GM23338 (cell line): Measurements from ENCODE around the gene E2F6.

Experiments
- CREB1 ChIP-seq: fragments of 250-450 bp; sonication (Bioruptor Pico); IDR thresholded peaks from 2 replicates; pipeline ENCODE4 v1.5.0; 2020; ENCODE audit warnings: low read depth, mild to moderate bottlenecking, moderate library complexity
- EZH2 ChIP-seq: fragments of 200-600 bp; sonication (generic); IDR thresholded peaks from one replicate; pipeline ENCODE4 v1.8.0; 2017; ENCODE audit warnings: antibody characterized with exemption, mild to moderate bottlenecking, low read depth; ENCODE audit not compliant: unreplicated experiment
- EZH2phosphoT487 ChIP-seq: fragments of 200-600 bp; sonication (generic); IDR thresholded peaks from one replicate; pipeline ENCODE4 v1.8.1; 2018; ENCODE audit warnings: antibody characterized with exemption; ENCODE audit not compliant: unreplicated experiment
- JUNB ChIP-seq: IDR thresholded peaks from one replicate; pipeline ENCODE4 v1.6.1; 2016; ENCODE audit warnings: antibody characterized with exemption; ENCODE audit not compliant: unreplicated experiment
- NANOG ChIP-seq: IDR thresholded peaks from 2 replicates; pipeline ENCODE4 v1.6.1; 2016; ENCODE audit warnings: antibody characterized with exemption, borderline replicate concordance
- POLR2AphosphoS5 ChIP-seq: IDR thresholded peaks from 2 replicates; pipeline ENCODE4 v1.6.1; 2016; ENCODE audit warnings: antibody characterized with exemption, low read depth
- STAT1 ChIP-seq: IDR thresholded peaks from one replicate; pipeline ENCODE4 v1.6.1; 2016; ENCODE audit warnings: antibody characterized with exemption; ENCODE audit not compliant: unreplicated experiment
- TF ChIP-seq, protein P1 (sequence below), 2 experiments: fragments of 200-600 bp in 1 of 2; sonication (generic) in 1 of 2; conservative IDR thresholded peaks; 2 replicates each; pipeline versions ENCODE4 v1.5.1 to v1.6.1; 2016 to 2017; ENCODE audit warnings: antibody characterized with exemption in 2 of 2, low read depth in 2 of 2, mild to moderate bottlenecking in 2 of 2, moderate library complexity in 1 of 2
- TF ChIP-seq, protein P2 (sequence below): IDR thresholded peaks from one replicate; pipeline ENCODE4 v1.6.1; 2018; ENCODE audit warnings: antibody characterized with exemption; ENCODE audit not compliant: unreplicated experiment

DNA sequence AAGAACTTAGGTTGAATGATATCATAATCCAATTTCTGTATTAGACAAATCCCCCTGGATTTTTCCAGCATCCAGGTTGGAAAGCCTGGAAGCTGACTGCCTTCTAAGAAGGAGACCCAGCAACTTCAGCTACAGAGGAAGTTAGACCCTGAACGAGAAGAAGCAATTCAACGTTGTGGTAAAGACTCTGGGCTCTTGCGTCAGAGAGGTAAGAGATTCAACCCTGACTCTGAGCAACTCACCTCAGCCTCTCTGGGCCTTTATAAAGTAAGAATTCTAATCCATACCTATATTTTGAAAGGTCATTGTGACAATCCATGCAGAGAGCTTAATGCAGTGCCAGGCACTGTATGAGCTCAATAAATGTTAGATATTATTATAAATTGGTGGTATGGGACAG is 9.7 kb downstream of the E2F6 start:
- no peak for TF ChIP-seq POLR2AphosphoS5
- TF ChIP-seq, protein P1, sequence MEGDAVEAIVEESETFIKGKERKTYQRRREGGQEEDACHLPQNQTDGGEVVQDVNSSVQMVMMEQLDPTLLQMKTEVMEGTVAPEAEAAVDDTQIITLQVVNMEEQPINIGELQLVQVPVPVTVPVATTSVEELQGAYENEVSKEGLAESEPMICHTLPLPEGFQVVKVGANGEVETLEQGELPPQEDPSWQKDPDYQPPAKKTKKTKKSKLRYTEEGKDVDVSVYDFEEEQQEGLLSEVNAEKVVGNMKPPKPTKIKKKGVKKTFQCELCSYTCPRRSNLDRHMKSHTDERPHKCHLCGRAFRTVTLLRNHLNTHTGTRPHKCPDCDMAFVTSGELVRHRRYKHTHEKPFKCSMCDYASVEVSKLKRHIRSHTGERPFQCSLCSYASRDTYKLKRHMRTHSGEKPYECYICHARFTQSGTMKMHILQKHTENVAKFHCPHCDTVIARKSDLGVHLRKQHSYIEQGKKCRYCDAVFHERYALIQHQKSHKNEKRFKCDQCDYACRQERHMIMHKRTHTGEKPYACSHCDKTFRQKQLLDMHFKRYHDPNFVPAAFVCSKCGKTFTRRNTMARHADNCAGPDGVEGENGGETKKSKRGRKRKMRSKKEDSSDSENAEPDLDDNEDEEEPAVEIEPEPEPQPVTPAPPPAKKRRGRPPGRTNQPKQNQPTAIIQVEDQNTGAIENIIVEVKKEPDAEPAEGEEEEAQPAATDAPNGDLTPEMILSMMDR (conservative IDR thresholded peaks at IDR 0.05; ENCODE audit: low read depth in 2 of 2), result no peak
- TF ChIP-seq EZH2, result no peak
- no peak for TF ChIP-seq NANOG
- TF ChIP-seq EZH2phosphoT487, result no peak
- TF ChIP-seq, protein P2, sequence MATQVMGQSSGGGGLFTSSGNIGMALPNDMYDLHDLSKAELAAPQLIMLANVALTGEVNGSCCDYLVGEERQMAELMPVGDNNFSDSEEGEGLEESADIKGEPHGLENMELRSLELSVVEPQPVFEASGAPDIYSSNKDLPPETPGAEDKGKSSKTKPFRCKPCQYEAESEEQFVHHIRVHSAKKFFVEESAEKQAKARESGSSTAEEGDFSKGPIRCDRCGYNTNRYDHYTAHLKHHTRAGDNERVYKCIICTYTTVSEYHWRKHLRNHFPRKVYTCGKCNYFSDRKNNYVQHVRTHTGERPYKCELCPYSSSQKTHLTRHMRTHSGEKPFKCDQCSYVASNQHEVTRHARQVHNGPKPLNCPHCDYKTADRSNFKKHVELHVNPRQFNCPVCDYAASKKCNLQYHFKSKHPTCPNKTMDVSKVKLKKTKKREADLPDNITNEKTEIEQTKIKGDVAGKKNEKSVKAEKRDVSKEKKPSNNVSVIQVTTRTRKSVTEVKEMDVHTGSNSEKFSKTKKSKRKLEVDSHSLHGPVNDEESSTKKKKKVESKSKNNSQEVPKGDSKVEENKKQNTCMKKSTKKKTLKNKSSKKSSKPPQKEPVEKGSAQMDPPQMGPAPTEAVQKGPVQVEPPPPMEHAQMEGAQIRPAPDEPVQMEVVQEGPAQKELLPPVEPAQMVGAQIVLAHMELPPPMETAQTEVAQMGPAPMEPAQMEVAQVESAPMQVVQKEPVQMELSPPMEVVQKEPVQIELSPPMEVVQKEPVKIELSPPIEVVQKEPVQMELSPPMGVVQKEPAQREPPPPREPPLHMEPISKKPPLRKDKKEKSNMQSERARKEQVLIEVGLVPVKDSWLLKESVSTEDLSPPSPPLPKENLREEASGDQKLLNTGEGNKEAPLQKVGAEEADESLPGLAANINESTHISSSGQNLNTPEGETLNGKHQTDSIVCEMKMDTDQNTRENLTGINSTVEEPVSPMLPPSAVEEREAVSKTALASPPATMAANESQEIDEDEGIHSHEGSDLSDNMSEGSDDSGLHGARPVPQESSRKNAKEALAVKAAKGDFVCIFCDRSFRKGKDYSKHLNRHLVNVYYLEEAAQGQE, result no peak
- TF ChIP-seq CREB1 (CRISPR knock-in tag), result no peak
- no peak for TF ChIP-seq JUNB
- TF ChIP-seq STAT1, result no peak
